Ovary (tissue), 9 donors: ENCODE results near the gene MUC5AC. TPM values are rescaled to one million over a fixed set of nuclear protein-coding genes. Genes with fewer than 3 reads are reported as not detected.

Experiments used
- DNase-seq, 5 donors: peaks; one replicate each; pipeline ENCODE4 v3.0.0-alpha.2; 2019 to 2020
- H3K27ac ChIP-seq, 2 donors: fragments of 200-600 bp; one replicate each; pipeline versions ENCODE4 v1.5.1 to v1.8.0; 2019 to 2022
- H3K27me3 ChIP-seq: fragments of 200-600 bp; one replicate; pipeline ENCODE4 v1.8.0; 2022
- H3K36me3 ChIP-seq: fragments of 200-600 bp; sonication (generic); one replicate; pipeline ENCODE4 v1.5.1; 2019
- H3K4me1 ChIP-seq: one replicate; pipeline ENCODE4 v1.8.1; 2013; ENCODE audit warnings: mild to moderate bottlenecking, moderate library complexity; ENCODE audit not compliant: insufficient read depth
- H3K4me3 ChIP-seq: fragments of 200-600 bp; sonication (generic); one replicate; pipeline ENCODE4 v1.5.1; 2017
- H3K9me3 ChIP-seq, 2 donors: fragments of 200-600 bp in 1 of 2; sonication (generic) in 1 of 2; one replicate each; pipeline versions ENCODE4 v1.5.1 to v1.8.1; 2013 to 2019; ENCODE audit warnings: mild to moderate bottlenecking in 1 of 2, moderate library complexity in 1 of 2
- CTCF ChIP-seq, 3 donors: fragments of 450-650 bp in 2 of 3; fragments of 200-600 bp in 1 of 3; IDR thresholded peaks; one replicate each; pipeline versions ENCODE4 v1.5.1 to v1.8.0; 2016 to 2022; ENCODE audit warnings: antibody characterized with exemption in 3 of 3, mild to moderate bottlenecking in 1 of 3
- EP300 ChIP-seq: sonication (generic); formaldehyde crosslinking; IDR thresholded peaks from one replicate; pipeline ENCODE4 v1.6.1; 2017; ENCODE audit warnings: antibody characterized with exemption
- POLR2A ChIP-seq: fragments of 450-650 bp; IDR thresholded peaks from one replicate; pipeline ENCODE4 v1.6.1; 2017; ENCODE audit warnings: antibody characterized with exemption, mild to moderate bottlenecking, moderate library complexity
- WGBS, 3 donors: extraction: QIAGEN DNeasy Blood & Tissue Kit in 1 of 3; methylation state at CpG; one replicate each; pipeline versions ENCODE4 v1.1.5 to v1.1.7; 2013 to 2017; 5-methylcytosine and 5-hydroxymethylcytosine counted together
- intact Hi-C, 4 donors: fragments of 100-400 bp; cut with DNase I; formaldehyde crosslinking; loops; one replicate each; pipeline versions ENCODE4 v1.11.0 to v1.15.1; 2022 to 2023
- polyA plus RNA-seq, 2 donors: library from polyadenylated mRNA; stranded (reverse); fragments of 200-250 nt in 1 of 2; fragments of 350-450 nt in 1 of 2; fragmentation: Illumina TruSeq in 1 of 2; extraction: RNeasy Lipid Tissue Mini Kit (QIAGEN cat#74804) in 1 of 2; gene quantifications; one replicate each; pipeline ENCODE4 v1.2.3, GENCODE V29; 2013 to 2014
- total RNA-seq, 7 donors: library from RNA; depleted of rRNA in 2 of 7; stranded (reverse); fragments of >200 nt in 2 of 7; fragmentation: NEBNext Ultra II Directional in 3 of 7; extraction: Animal tissue kit (Norgen Biotek cat#: 25700) in 3 of 7; gene quantifications; one replicate each; pipeline versions ENCODE4 v1.1.0 to v1.2.4, GENCODE V29; 2016 to 2023
- donor health status: DM: no; HTN: no; CAD: no; lungs with moderate emphysema.
- donor health status: DM: no; HTN: no; CAD: no.
- donor health status: Bipolar disorder and iron deficiency.
- donor health status: DM: yes; HTN: yes; CAD: no.
- donor health status: DM: no; HTN: no; CAD: no.
- donor health status: DM: yes; HTN: yes; CAD: no.

The MUC5AC gene
- total and polyA plus RNA-seq, 9 donors = 0.03 TPM; not detected in 8

- no peaks in the 10 kb centered on the region for H3K27me3 ChIP-seq
- DNase-seq = no peak
- intact Hi-C loops = no loop called here
- WGBS, 3 donors = 60 to 66% (median 60%) methylated on average over 13 to 17 of the region's 17 CpGs
- no peaks in the 10 kb centered on the region for H3K4me1 ChIP-seq
- no peak overlapping the region for H3K27ac ChIP-seq
- H3K36me3 ChIP-seq = no peaks in the 10 kb centered on the region
- TF ChIP-seq EP300 (no peak), CTCF (IDR thresholded peaks at IDR 0.05) (no peak)
- H3K9me3 ChIP-seq = no peaks in the 10 kb centered on the region
- H3K4me3 ChIP-seq = no peak overlapping the region
These were observed 38.1 kb upstream of the MUC5AC start for GRCh38 chr11:1119604-1120146.

GRCh38 chr11:1120532-1121330 is 37.0 kb upstream of the MUC5AC start:
- no peak for TF ChIP-seq EP300
- no peak for TF ChIP-seq CTCF (IDR thresholded peaks at IDR 0.05)
- no peak for TF ChIP-seq POLR2A
- H3K27me3 ChIP-seq = no peaks in the 10 kb centered on the region

GRCh38 chr11:1121331-1121812 is 36.4 kb upstream of the MUC5AC start:
- DNase-seq = peak in 1 of 5 donors; percentile 21
- TF ChIP-seq POLR2A = no peak
- TF ChIP-seq EP300 = no peak
- TF ChIP-seq CTCF (IDR thresholded peaks at IDR 0.05) = no peak
- Histone ChIP-seq H3K4me3 (no peak overlapping the region), H3K27ac (no peak overlapping the region), H3K4me1 (no peaks in the 10 kb centered on the region), H3K9me3 (no peaks in the 10 kb centered on the region), H3K27me3 (no peaks in the 10 kb centered on the region), H3K36me3 (no peaks in the 10 kb centered on the region)
- intact Hi-C loops = no loop called here
- 84 to 88% (median 86%) methylated on average over 19 of the region's 19 CpGs for WGBS, 3 donors

More at GRCh38 chr11:1120532-1121330, 37.0 kb upstream of the MUC5AC start:
- Histone ChIP-seq H3K4me1 (no peaks in the 10 kb centered on the region), H3K4me3 (no peak overlapping the region), H3K27ac (no peak overlapping the region), H3K36me3 (no peaks in the 10 kb centered on the region), H3K9me3 (no peaks in the 10 kb centered on the region)
- intact Hi-C loops = no loop called here
- DNase-seq = peak in 1 of 5 donors; percentile 18
- 55 to 59% (median 57%) methylated on average over 20 to 27 of the region's 27 CpGs for WGBS, 3 donors

GRCh38 chr11:1121813-1122663 is 35.7 kb upstream of the MUC5AC start:
- WGBS, 3 donors = 41 to 50% (median 46%) methylated on average over 25 to 28 of the region's 28 CpGs
- TF ChIP-seq EP300 (no peak), CTCF (IDR thresholded peaks at IDR 0.05) (no peak), POLR2A (no peak)
- H3K36me3 ChIP-seq = no peaks in the 10 kb centered on the region

More at GRCh38 chr11:1121813-1122663, 35.7 kb upstream of the MUC5AC start:
- no peak overlapping the region for H3K4me3 ChIP-seq
- DNase-seq = peak in 1 of 5 donors; percentile 23
- no peak overlapping the region for H3K27ac ChIP-seq
- intact Hi-C loops = no loop called here
- no peaks in the 10 kb centered on the region for H3K27me3 ChIP-seq
- no peaks in the 10 kb centered on the region for H3K9me3 ChIP-seq
- no peaks in the 10 kb centered on the region for H3K4me1 ChIP-seq
